A549 treated with AZD9567 at 1 μM for 4 hours (cell line): ENCODE data around the gene GAST. TPM values are rescaled to one million over a fixed set of nuclear protein-coding genes. Genes with fewer than 3 reads are reported as not detected.

ENCODE experiments used
- total RNA-seq: library from RNA; stranded (reverse); fragments of 200-300 nt; extraction: Qiagen RNA extraction; gene quantifications from 5 replicates; pipeline ENCODE4 v1.2.3, GENCODE V29; 2022; ENCODE audit not compliant: insufficient read depth

Gene GAST, protein sequence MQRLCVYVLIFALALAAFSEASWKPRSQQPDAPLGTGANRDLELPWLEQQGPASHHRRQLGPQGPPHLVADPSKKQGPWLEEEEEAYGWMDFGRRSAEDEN
- 0.23 TPM in 1 of 5 replicates, not detected in the others for total RNA-seq

DNA sequence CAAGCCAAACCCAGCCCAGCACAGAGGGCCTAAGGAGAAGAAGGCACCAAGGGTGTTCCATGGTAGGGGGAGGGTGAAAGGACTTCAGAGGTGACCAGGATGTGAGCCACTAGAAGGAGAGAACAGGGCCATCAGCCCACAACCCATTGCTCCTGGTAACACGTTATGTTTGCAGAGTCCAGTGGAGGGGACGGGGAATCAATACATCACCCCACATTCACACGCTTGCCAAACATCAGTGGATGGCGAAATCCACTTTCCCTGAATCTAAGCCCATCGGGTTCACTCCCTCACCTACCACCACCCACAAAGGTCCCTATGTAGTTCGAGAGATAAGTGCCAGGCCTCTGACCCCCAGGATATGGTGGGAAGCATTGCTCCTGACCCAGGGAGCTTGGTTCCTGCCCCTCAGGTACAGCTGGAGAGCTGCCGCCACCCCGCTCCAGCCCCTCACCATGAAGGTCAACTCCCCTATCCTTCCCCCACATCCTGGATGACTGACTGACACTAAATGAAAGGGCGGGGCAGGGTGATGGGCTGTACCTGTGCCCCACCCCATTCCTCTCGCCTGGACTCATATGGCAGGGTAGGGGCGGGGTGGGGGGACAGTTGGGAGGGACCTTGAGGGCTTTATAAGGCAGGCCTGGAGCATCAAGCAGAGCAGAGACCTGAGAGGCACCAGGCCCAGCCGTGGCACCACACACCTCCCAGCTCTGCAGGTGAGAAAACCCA, at the start of gene GAST:
GAST (plus strand) TSS at position 663 of the 732 bp plus-strand sequence. CDS start 3,106 bp downstream, outside the sequence.

DNA sequence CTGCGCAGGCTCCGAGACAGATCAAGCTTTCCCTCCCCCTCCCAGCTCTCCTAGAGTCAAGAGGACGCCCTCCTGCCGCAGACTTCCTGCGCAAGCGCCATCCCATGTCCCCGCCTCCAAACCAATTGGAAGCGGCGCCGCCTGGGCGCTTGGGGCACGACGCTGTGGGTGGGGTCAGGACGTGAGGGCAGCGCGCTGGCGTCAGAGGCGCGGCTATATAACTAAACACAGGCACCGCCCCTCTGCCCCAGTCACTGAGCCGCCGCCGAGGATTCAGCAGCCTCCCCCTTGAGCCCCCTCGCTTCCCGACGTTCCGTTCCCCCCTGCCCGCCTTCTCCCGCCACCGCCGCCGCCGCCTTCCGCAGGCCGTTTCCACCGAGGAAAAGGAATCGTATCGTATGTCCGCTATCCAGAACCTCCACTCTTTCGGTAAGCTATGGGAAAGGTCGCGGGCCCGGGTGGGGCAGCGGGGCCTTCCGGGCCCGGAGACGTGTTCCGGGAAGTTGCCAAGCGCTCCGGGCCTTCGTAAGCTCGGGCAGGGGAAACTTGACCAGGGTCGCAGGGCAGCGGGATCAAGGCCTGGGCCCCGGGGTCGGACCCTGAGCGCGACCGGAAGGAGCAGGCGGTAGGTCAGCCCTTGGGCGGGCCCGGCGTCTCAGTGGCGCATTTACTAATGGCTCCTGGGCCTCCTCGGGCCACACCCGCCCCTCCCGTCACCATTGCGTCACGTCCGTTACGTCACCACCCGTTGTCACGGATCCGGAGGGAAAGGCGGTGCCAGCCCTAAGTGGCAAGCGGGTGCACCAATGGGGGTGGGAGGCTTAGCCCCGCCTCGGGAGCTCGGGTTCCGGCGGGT, 23.3 kb upstream of the GAST start, which contains the start of gene EIF1:
EIF1 (plus strand) TSS at position 245 of the 856 bp plus-strand sequence; CDS start at position 399, 154 bp downstream.

DNA sequence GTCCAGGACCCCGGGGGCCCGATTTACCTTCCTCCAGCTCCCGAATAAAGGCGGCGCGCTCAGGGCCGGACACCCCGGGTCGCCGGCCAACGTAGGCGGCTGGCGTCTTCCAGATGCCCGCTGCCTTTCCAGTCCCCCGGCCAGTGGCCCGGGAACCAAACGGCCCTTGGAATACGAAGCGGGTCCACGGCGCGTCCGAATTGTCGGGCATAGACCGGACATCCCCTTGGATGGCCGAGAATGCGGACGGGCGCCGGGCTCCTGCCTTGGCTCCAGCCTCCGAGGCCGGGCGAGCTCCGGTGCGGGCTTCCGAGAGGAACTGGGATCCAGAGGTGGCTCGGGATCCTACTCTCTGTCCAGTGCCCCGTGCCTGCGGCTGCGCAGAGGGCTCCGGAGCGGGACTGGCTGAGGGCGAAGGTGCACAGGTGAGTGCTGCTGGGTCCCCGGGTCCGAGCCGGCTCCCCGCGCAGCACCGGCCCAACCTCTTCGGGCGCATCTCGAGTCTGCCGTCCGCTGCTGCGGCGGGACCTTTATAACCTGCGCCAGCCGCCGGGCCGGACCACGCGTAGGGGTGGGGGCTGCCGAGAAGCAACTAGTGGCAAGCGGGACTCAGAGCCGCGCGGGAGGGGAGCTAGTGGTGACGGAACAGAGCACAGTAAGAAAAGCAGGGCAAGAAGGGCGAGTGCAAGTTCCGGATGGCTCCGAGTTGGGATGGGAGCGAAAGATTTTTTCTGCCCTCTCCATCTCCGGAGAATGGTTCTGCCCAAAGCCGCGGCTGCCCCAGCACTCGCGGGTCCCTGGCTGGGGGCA, 22.2 kb downstream of the GAST start, which contains the start of gene HAP1:
HAP1 (minus strand) TSS at position 505 of the 810 bp plus-strand sequence; CDS start at position 496, 9 bp downstream.

Other genes with a start within 250 kb of the GAST start
- gene KRT32, start 244.9 kb upstream of the GAST start, total RNA-seq = not detected in 5 replicates
- not detected in 5 replicates for gene KRT35, start 231.2 kb upstream of the GAST start, total RNA-seq
- gene KRT36, start 222.4 kb upstream of the GAST start, total RNA-seq = not detected in 5 replicates
- gene KRT13, start 206.7 kb upstream of the GAST start, total RNA-seq = 0.08 to 0.50 TPM (median 0.30 TPM) in 3 of 5 replicates, not detected in the others
- 2.1 to 2.6 TPM (median 2.5 TPM) in 5 replicates for gene KRT15, start 193.4 kb upstream of the GAST start, total RNA-seq
- 38.0 to 52.6 TPM (median 41.8 TPM) in 5 replicates for gene KRT19, start 184.0 kb upstream of the GAST start, total RNA-seq
- gene KRT9, start 140.3 kb upstream of the GAST start, total RNA-seq = not detected in 5 replicates
- gene KRT14, start 125.4 kb upstream of the GAST start, total RNA-seq = 0.08 to 0.13 TPM (median 0.10 TPM) in 3 of 5 replicates, not detected in the others
- gene KRT16, start 99.6 kb upstream of the GAST start, total RNA-seq = 0.46 to 0.75 TPM (median 0.64 TPM) in 4 of 5 replicates, not detected in the other
- gene KRT17, start 87.8 kb upstream of the GAST start, total RNA-seq = 0.64 to 0.87 TPM (median 0.80 TPM) in 4 of 5 replicates, not detected in the other
- gene EIF1, start 23.4 kb upstream of the GAST start, total RNA-seq = 1,249 to 1,572 TPM (median 1,406 TPM) in 5 replicates
- 1.6 to 10.1 TPM (median 2.0 TPM) in 5 replicates for gene HAP1, start 22.3 kb downstream of the GAST start, total RNA-seq
- gene JUP, start 74.4 kb downstream of the GAST start, total RNA-seq = 92.8 to 115 TPM (median 106 TPM) in 5 replicates
- 25.5 to 36.4 TPM (median 34.4 TPM) in 5 replicates for gene P3H4, start 99.6 kb downstream of the GAST start, total RNA-seq
- gene FKBP10, start 100.7 kb downstream of the GAST start, total RNA-seq = 91.9 to 106 TPM (median 105 TPM) in 5 replicates
- 97.2 to 149 TPM (median 112 TPM) in 5 replicates for gene NT5C3B, start 123.9 kb downstream of the GAST start, total RNA-seq
- 0.07 to 0.15 TPM in 2 of 5 replicates, not detected in the others for gene KLHL10, start 125.5 kb downstream of the GAST start, total RNA-seq
- gene KLHL11, start 153.1 kb downstream of the GAST start, total RNA-seq = 2.8 to 3.2 TPM (median 2.8 TPM) in 5 replicates
- 243 to 288 TPM (median 264 TPM) in 5 replicates for gene ACLY, start 206.6 kb downstream of the GAST start, total RNA-seq
- 0.99 to 2.7 TPM (median 1.3 TPM) in 5 replicates for gene ODAD4, start 218.3 kb downstream of the GAST start, total RNA-seq